HepG2 (cell line): ENCODE results near the gene CFL1. TPM values are rescaled to one million over a fixed set of nuclear protein-coding genes. Genes with fewer than 3 reads are reported as not detected.
A peak's percentile ranks its signal among the peaks of the same experiment; 100 is the strongest.

Source experiments
- AHR ChIP-seq: IDR thresholded peaks from 2 replicates; pipeline ENCODE4 v1.6.1; 2018; ENCODE audit warnings: missing genetic modification reagents, missing compliant biosample characterization
- KDM1A ChIP-seq: IDR thresholded peaks from 2 replicates; pipeline ENCODE4 v1.6.1; 2016; ENCODE audit warnings: missing compliant biosample characterization
- KDM2A ChIP-seq: sonication (generic); formaldehyde crosslinking; IDR thresholded peaks from 2 replicates; pipeline ENCODE4 v1.4.0; 2020; ENCODE audit warnings: low read depth, missing genetic modification reagents, borderline replicate concordance
- KIAA2018 ChIP-seq: sonication (generic); formaldehyde crosslinking; IDR thresholded peaks from 2 replicates; pipeline ENCODE4 v1.5.0; 2020; ENCODE audit warnings: mild to moderate bottlenecking, missing genetic modification reagents, borderline replicate concordance
- ZBTB34 ChIP-seq: sonication (generic); formaldehyde crosslinking; IDR thresholded peaks from 2 replicates; pipeline ENCODE4 v1.8.0; 2022; ENCODE audit warnings: mild to moderate bottlenecking, missing genetic modification reagents
- ZNF275 ChIP-seq: sonication (generic); formaldehyde crosslinking; IDR thresholded peaks from 2 replicates; pipeline ENCODE4 v1.8.0; 2022; ENCODE audit warnings: missing genetic modification reagents, mild to moderate bottlenecking, inconsistent platforms, borderline replicate concordance
- ZNF407 ChIP-seq: sonication (generic); formaldehyde crosslinking; IDR thresholded peaks from one replicate; pipeline ENCODE4 v1.5.1; 2020; ENCODE audit warnings: mild to moderate bottlenecking, missing genetic modification reagents; ENCODE audit errors: not compliant biosample characterization
- polyA plus RNA-seq, 8 experiments: library from polyadenylated mRNA; depleted of rRNA in 3 of 8; stranded (reverse) in 7 of 8; unstranded in 1 of 8; fragments of >200 nt; fragmentation: Illumina TruSeq in 4 of 8; extraction: Trizol in 4 of 8; gene quantifications; 2 replicates each; pipeline versions ENCODE4 v1.2.1 to v1.2.3, GENCODE V29; 2011 to 2016; ENCODE audit warnings: low read depth in 4 of 8, missing spikeins in 1 of 8, mixed read lengths in 1 of 8; ENCODE audit not compliant: insufficient read depth in 1 of 8
- total RNA-seq, 5 experiments: library from RNA; depleted of rRNA; stranded (reverse); fragments of >200 nt; fragmentation: Illumina TruSeq; extraction: Trizol; gene quantifications; 2 replicates each; pipeline ENCODE4 v1.2.3, GENCODE V29; 2016; ENCODE audit warnings: low read depth in 1 of 5
- TF ChIP-seq, protein P1 (sequence below): sonication (generic); formaldehyde crosslinking; IDR thresholded peaks from 2 replicates; pipeline ENCODE4 v1.5.0; 2020; ENCODE audit warnings: mild to moderate bottlenecking, low read depth, missing genetic modification reagents, borderline replicate concordance

CFL1 gene
- total and polyA plus RNA-seq, 2 of the 13 experiments (the other 11 are each of a cell fraction or from before 2014, with no cell fraction given), result 379 to 383 TPM

GRCh38 chr11:65888163-65888814 is 30.3 kb upstream of the CFL1 start, which contains the start of gene FIBP (continued):
- peak; percentile 23; the same call in 1 of the 2 replicates for TF ChIP-seq ZNF275 (CRISPR knock-in tag)
- TF ChIP-seq ZBTB34 (CRISPR knock-in tag), result no peak
- TF ChIP-seq AHR, result no peak
- TF ChIP-seq, protein P1, sequence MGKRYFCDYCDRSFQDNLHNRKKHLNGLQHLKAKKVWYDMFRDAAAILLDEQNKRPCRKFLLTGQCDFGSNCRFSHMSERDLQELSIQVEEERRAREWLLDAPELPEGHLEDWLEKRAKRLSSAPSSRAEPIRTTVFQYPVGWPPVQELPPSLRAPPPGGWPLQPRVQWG, result no peak
- TF ChIP-seq KIAA2018 (CRISPR knock-in tag), result no peak
- peak; percentile 83 for TF ChIP-seq KDM2A (CRISPR knock-in tag)
- no peak for TF ChIP-seq KDM1A
- TF ChIP-seq ZNF407 (CRISPR knock-in tag), result peak; percentile 67
